Caco-2 (cell line): ENCODE measurements around the gene CACNA1C. TPM values are rescaled to one million over a fixed set of nuclear protein-coding genes. Genes with fewer than 3 reads are reported as not detected.

ENCODE experiments used
- Bru-seq: library from RNA; stranded (reverse); fragments of 400-500 nt; gene quantifications from one replicate; lab custom pipeline; 2021; lab: Mats Ljungman, UMichigan
- BruChase-seq, 2 experiments: library from RNA; stranded (reverse); fragments of 400-500 nt; gene quantifications; one replicate each; lab custom pipeline; 2021; lab: Mats Ljungman, UMichigan
- BruUV-seq: library from RNA; stranded (reverse); fragments of 400-500 nt; replicated peaks from 2 replicates; lab custom pipeline; 2021; lab: Mats Ljungman, UMichigan
- CTCF ChIA-PET: fragments of 300-600 bp; sonication (Branson Sonifier 250); formaldehyde crosslinking; loops from one replicate; lab custom pipeline; 2022; ENCODE audit warnings: antibody characterized with exemption; lab: Charles Lee
- POLR2A ChIA-PET: fragments of 300-600 bp; sonication (Branson Sonifier 250); formaldehyde crosslinking; loops from one replicate; lab custom pipeline; 2022; ENCODE audit warnings: antibody characterized with exemption; lab: Charles Lee
- DNase-seq, 2 experiments: peaks; one replicate each; pipeline versions ENCODE4 v3.0.0 to v3.0.0-alpha.2; 2020 to 2022
- H3K27me3 ChIP-seq: replicated peaks from 2 replicates; pipeline ENCODE4 v1.6.0; 2011; ENCODE audit warnings: low read length; ENCODE audit not compliant: control insufficient read depth, insufficient read depth
- H3K36me3 ChIP-seq: 2 replicates; pipeline ENCODE4 v1.5.1; 2011; ENCODE audit warnings: low read length; ENCODE audit not compliant: control insufficient read depth, insufficient read depth
- H3K4me1 ChIP-seq: fragments of 250-450 bp; sonication (Bioruptor Pico); 2 replicates; pipeline ENCODE4 v1.5.1; 2020; ENCODE audit warnings: mild to moderate bottlenecking
- H3K4me3 ChIP-seq: 2 replicates; pipeline ENCODE4 v1.5.1; 2011; ENCODE audit warnings: low read depth, mild to moderate bottlenecking, control low read depth, low read length
- H3K9me3 ChIP-seq: fragments of 250-450 bp; sonication (Bioruptor Pico); 2 replicates; pipeline ENCODE4 v1.5.1; 2020; ENCODE audit warnings: mild to moderate bottlenecking, moderate library complexity
- H3K27ac Mint-ChIP-seq: one replicate; pipeline ENCODE4 v1.8.0; 2022; ENCODE audit warnings: mixed read lengths; ENCODE audit not compliant: unreplicated experiment
- H3K27me3 Mint-ChIP-seq: one replicate; pipeline ENCODE4 v1.8.0; 2022; ENCODE audit warnings: mixed read lengths; ENCODE audit not compliant: insufficient read depth, unreplicated experiment
- H3K36me3 Mint-ChIP-seq: one replicate; pipeline ENCODE4 v1.8.0; 2022; ENCODE audit warnings: mild to moderate bottlenecking, mixed read lengths; ENCODE audit not compliant: insufficient read depth, unreplicated experiment
- H3K4me1 Mint-ChIP-seq: one replicate; pipeline ENCODE4 v1.8.0; 2022; ENCODE audit warnings: low read depth, mixed read lengths; ENCODE audit not compliant: unreplicated experiment
- H3K4me3 Mint-ChIP-seq: one replicate; pipeline ENCODE4 v1.8.0; 2022; ENCODE audit warnings: mild to moderate bottlenecking, moderate library complexity, mixed read lengths; ENCODE audit not compliant: unreplicated experiment
- H3K9me3 Mint-ChIP-seq: one replicate; pipeline ENCODE4 v1.8.0; 2022; ENCODE audit warnings: mixed read lengths; ENCODE audit not compliant: unreplicated experiment
- intact Hi-C: fragments of 100-400 bp; cut with micrococcal nuclease; formaldehyde crosslinking; loops from one replicate; pipeline ENCODE4 v1.10.0; 2022; ENCODE audit not compliant: unreplicated experiment
- long read RNA-seq: library from polyadenylated mRNA; stranded (forward); transcript quantifications from one replicate; pipeline ENCODE4 v2.0.0, GENCODE V29; 2022
- total RNA-seq: library from RNA; stranded (reverse); gene quantifications from 2 replicates; pipeline ENCODE4 v1.2.3, GENCODE V29; 2022
- TF ChIP-seq, protein P1 (sequence below), 2 experiments: fragments of 200-600 bp in 1 of 2; IDR thresholded peaks; 1 replicate in 1 of 2; 2 replicates in 1 of 2; pipeline versions ENCODE4 v1.5.1 to v1.8.0; 2011 to 2022; ENCODE audit warnings: antibody characterized with exemption in 1 of 2, control low read depth in 1 of 2, inconsistent platforms in 1 of 2, low read depth in 1 of 2, low read length in 1 of 2, mild to moderate bottlenecking in 1 of 2, moderate library complexity in 1 of 2; ENCODE audit not compliant: insufficient read depth in 1 of 2, severe bottlenecking in 1 of 2, unreplicated experiment in 1 of 2

The CACNA1C gene
- total RNA-seq = 0.05 TPM in 1 of 2 replicates, not detected in the other
- percentile 12 among the genes with signal in this experiment for Bru-seq, nascent RNA
- BruChase-seq, experiment 1, labeled RNA remaining after a 2-hour chase = percentile 10 among the genes with signal in this experiment
- BruChase-seq, experiment 2, labeled RNA remaining after a 6-hour chase = percentile 8 among the genes with signal in this experiment
- long read RNA-seq, partial matches to known transcripts = 0 of 16 reads
- long read RNA-seq, other reads (novel, unspliced or antisense) = 16 of 16 reads

DNA sequence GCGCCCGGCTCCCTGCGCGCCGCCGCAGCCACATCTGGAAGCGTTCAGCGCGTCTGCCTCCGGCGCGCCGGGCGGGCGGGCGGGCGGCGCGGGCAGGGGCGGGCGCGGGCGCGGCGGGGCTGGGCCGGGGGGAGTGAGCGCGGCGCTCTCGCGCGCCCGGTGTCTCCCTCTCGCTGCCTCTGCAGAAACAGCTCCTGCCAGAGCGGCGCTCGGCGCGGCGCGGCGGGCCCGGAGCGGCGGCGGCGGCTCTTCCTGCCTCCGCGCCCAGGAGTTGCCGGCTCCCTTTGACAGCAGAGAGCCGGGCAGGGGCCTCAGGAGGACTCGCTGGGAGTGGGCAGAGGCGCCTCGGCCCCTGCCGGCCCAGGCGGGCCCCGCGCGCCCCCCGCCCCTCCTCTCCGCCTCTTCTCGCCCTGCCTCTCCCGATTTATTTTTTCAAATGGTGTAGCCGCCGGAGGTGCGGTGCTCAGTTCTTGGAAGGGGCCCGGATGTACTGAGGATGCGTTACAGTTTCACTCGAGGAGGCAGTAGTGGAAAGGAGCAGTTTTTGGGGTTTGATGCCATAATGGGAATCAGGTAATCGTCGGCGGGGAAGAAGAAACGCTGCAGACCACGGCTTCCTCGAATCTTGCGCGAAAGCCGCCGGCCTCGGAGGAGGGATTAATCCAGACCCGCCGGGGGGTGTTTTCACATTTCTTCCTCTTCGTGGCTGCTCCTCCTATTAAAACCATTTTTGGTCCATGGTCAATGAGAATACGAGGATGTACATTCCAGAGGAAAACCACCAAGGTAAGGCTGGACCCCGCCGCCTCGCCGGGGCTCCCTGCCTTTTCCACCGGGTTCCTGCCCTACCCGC is at the start of gene CACNA1C:
CACNA1C (plus strand) TSS at position 162 of the 853 bp plus-strand sequence; CDS start at position 738, 576 bp downstream.
- H3K9me3 Mint-ChIP-seq = no peaks in the 10 kb centered on the region
- TF ChIP-seq, protein P1, sequence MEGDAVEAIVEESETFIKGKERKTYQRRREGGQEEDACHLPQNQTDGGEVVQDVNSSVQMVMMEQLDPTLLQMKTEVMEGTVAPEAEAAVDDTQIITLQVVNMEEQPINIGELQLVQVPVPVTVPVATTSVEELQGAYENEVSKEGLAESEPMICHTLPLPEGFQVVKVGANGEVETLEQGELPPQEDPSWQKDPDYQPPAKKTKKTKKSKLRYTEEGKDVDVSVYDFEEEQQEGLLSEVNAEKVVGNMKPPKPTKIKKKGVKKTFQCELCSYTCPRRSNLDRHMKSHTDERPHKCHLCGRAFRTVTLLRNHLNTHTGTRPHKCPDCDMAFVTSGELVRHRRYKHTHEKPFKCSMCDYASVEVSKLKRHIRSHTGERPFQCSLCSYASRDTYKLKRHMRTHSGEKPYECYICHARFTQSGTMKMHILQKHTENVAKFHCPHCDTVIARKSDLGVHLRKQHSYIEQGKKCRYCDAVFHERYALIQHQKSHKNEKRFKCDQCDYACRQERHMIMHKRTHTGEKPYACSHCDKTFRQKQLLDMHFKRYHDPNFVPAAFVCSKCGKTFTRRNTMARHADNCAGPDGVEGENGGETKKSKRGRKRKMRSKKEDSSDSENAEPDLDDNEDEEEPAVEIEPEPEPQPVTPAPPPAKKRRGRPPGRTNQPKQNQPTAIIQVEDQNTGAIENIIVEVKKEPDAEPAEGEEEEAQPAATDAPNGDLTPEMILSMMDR (IDR thresholded peaks at IDR 0.05; ENCODE audit: insufficient read depth in 1 of 2, low read depth in 1 of 2, low read length in 1 of 2, severe bottlenecking in 1 of 2, unreplicated experiment in 1 of 2) = peak; percentile 34
- H3K36me3 Mint-ChIP-seq = no peaks in the 10 kb centered on the region
- intact Hi-C loops = no loop called here
- peaks cover 6% of the 10 kb centered on the region for H3K4me1 Mint-ChIP-seq
- peak in 1 of 2 experiments; percentile 68 for DNase-seq
- ChIA-PET POLR2A (no interaction called here), CTCF (interaction anchor here (1.0 kb wide), 1 partner anchor 418 kb away, joined by 3 read pairs; no protein-coding TSS in a partner anchor)
- H3K4me3 Mint-ChIP-seq = peak within 1 kb of the TSS; percentile 71
- Histone ChIP-seq H3K4me3 (peak within 1 kb of the TSS; percentile 35), H3K36me3 (no peaks in the 10 kb centered on the region), H3K27me3 (peaks cover 25% of the 10 kb centered on the region), H3K9me3 (no peaks in the 10 kb centered on the region), H3K4me1 (peaks cover 4% of the 10 kb centered on the region; the same call in 1 of the 2 replicates)
- H3K27me3 Mint-ChIP-seq = peaks cover 50% of the 10 kb centered on the region
- no TSS peak for BruUV-seq
- no peak within 1 kb of the TSS for H3K27ac Mint-ChIP-seq

DNA sequence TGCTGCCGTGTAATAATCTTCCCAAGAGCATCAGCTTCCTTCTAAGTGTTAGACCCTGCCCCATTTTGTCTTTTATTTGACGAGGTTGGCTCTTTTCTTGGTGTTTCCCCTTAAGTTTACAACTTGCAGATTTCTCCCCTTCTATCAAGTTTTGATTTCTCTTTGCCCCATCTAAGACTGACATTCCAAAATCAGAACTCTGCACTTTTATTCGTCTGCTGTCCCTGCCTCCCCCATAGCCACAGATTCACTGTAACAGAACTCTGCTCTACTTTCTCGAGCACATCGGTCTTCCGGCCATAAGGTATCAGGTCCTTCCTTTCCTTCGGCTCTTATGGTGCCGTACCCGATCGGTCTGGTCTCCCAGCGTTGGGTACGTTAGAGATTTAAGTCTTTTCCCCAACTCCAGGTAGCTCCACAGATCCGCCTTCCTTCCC is 49.1 kb upstream of the CACNA1C start:
- Histone ChIP-seq H3K9me3 (no peaks in the 10 kb centered on the region), H3K36me3 (no peaks in the 10 kb centered on the region; the same call in 1 of the 2 replicates), H3K27me3 (no peaks in the 10 kb centered on the region), H3K4me3 (peak overlapping the region; percentile 81), H3K4me1 (peaks cover 9% of the 10 kb centered on the region)
- TF ChIP-seq, protein P1 (IDR thresholded peaks at IDR 0.05; ENCODE audit: insufficient read depth in 1 of 2, low read depth in 1 of 2, low read length in 1 of 2, severe bottlenecking in 1 of 2, unreplicated experiment in 1 of 2) = no peak
- TSS peak; percentile 52 for BruUV-seq
- POLR2A ChIA-PET = interaction anchor here (1.2 kb wide), 1 partner anchor 9 kb away, joined by 9 read pairs; no protein-coding TSS in a partner anchor
- no peaks in the 10 kb centered on the region for H3K9me3 Mint-ChIP-seq
- no peak for DNase-seq
- peak overlapping the region; percentile 95 for H3K4me3 Mint-ChIP-seq
- peaks cover 5% of the 10 kb centered on the region for H3K36me3 Mint-ChIP-seq
- no peaks in the 10 kb centered on the region for H3K27me3 Mint-ChIP-seq
- H3K4me1 Mint-ChIP-seq = peaks cover 7% of the 10 kb centered on the region
- intact Hi-C loops = no loop called here
- peak overlapping the region; percentile 96 for H3K27ac Mint-ChIP-seq
- CTCF ChIA-PET = interaction anchor here (1.0 to 1.2 kb wide), 3 partner anchors 9 to 287 kb away, joined by 3 to 6 read pairs (median 3); no protein-coding TSS in a partner anchor
